Thoracic aorta (tissue), 2 donors: ENCODE measurements around the gene GSN. TPM values are rescaled to one million over a fixed set of nuclear protein-coding genes. Genes with fewer than 3 reads are reported as not detected.

ENCODE experiments used
- ATAC-seq: fragments of 150-250 bp; one replicate; pipeline ENCODE4 v1.8.0; 2017; ENCODE audit warnings: low read depth; ENCODE audit not compliant: insufficient number of reproducible peaks, low FRiP score
- DNase-seq: peaks from one replicate; pipeline ENCODE4 v3.0.0-alpha.2; 2020; ENCODE audit warnings: low spot score
- H3K27ac ChIP-seq, 2 donors: fragments of 200-600 bp; sonication (generic); 1 replicate in 1 of 2; 2 replicates in 1 of 2; pipeline ENCODE4 v1.5.1; 2016; ENCODE audit warnings: mild to moderate bottlenecking in 2 of 2, moderate library complexity in 2 of 2
- H3K27me3 ChIP-seq: fragments of 200-600 bp; sonication (generic); replicated peaks from 2 replicates; pipeline ENCODE4 v1.6.0; 2016; ENCODE audit warnings: mild to moderate bottlenecking; ENCODE audit not compliant: insufficient read depth
- H3K36me3 ChIP-seq: fragments of 200-600 bp; sonication (generic); one replicate; pipeline ENCODE4 v1.5.1; 2016
- H3K4me1 ChIP-seq, 2 donors: fragments of 200-600 bp; sonication (generic); 1 replicate in 1 of 2; 2 replicates in 1 of 2; pipeline versions ENCODE4 v1.5.1 to v1.6.0; 2016; ENCODE audit warnings: low read depth in 2 of 2, mild to moderate bottlenecking in 1 of 2; ENCODE audit not compliant: control insufficient read depth in 1 of 2
- H3K4me3 ChIP-seq: fragments of 200-600 bp; sonication (generic); 2 replicates; pipeline ENCODE4 v1.5.1; 2016; ENCODE audit warnings: mild to moderate bottlenecking
- H3K9me3 ChIP-seq: fragments of 200-600 bp; sonication (generic); 2 replicates; pipeline ENCODE4 v1.5.1; 2016
- total RNA-seq, 2 donors: library from RNA; depleted of rRNA; stranded (reverse); fragments of >200 nt; gene quantifications; one replicate each; pipeline versions ENCODE4 v1.1.0 to v1.2.3, GENCODE V29; 2016
- TF ChIP-seq, protein P1 (sequence below): fragments of 200-600 bp; sonication (generic); IDR thresholded peaks from one replicate; pipeline ENCODE4 v1.5.1; 2019; ENCODE audit warnings: antibody characterized with exemption

The GSN gene
- total RNA-seq, 2 donors from 2014 or later = 3,187 to 4,234 TPM

DNA sequence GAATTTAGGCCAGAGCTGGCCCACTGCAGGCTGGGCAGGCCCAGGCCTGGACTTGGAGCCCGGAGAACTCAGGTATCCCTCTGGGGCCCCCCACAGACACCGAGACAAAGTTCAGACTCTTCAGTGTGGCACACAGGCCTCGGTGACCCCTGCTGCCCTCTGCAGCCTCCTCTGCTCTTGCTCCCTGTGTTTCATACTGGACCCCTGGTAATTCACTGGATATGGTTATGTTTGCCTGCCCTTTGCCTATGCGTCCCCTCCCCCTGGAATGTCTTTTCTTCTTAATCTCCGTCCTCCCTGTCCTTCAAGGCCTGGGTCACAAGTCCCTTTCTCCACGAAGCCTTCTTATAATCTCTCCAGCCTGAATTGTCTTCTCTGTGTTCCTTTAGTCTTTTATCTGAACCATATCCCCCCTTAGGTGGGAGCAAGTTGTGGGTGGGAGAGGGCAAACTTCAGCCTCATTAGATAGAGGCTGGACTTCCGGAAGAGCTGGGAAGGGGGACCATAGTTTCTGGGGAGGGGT, 30.1 kb downstream of the GSN start:
- H3K9me3 ChIP-seq = no peaks in the 10 kb centered on the region
- no peak for ATAC-seq
- no peak for DNase-seq
- TF ChIP-seq, protein P1, sequence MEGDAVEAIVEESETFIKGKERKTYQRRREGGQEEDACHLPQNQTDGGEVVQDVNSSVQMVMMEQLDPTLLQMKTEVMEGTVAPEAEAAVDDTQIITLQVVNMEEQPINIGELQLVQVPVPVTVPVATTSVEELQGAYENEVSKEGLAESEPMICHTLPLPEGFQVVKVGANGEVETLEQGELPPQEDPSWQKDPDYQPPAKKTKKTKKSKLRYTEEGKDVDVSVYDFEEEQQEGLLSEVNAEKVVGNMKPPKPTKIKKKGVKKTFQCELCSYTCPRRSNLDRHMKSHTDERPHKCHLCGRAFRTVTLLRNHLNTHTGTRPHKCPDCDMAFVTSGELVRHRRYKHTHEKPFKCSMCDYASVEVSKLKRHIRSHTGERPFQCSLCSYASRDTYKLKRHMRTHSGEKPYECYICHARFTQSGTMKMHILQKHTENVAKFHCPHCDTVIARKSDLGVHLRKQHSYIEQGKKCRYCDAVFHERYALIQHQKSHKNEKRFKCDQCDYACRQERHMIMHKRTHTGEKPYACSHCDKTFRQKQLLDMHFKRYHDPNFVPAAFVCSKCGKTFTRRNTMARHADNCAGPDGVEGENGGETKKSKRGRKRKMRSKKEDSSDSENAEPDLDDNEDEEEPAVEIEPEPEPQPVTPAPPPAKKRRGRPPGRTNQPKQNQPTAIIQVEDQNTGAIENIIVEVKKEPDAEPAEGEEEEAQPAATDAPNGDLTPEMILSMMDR = no peak
- peak overlapping the region; percentile 88 to 91 for H3K27ac ChIP-seq
- peaks cover 9% of the 10 kb centered on the region for H3K36me3 ChIP-seq
- H3K4me1 ChIP-seq = peaks cover 80 to 93% of the 10 kb centered on the region in 2 donors
- peak overlapping the region; percentile 74 for H3K4me3 ChIP-seq
- no peaks in the 10 kb centered on the region for H3K27me3 ChIP-seq

DNA sequence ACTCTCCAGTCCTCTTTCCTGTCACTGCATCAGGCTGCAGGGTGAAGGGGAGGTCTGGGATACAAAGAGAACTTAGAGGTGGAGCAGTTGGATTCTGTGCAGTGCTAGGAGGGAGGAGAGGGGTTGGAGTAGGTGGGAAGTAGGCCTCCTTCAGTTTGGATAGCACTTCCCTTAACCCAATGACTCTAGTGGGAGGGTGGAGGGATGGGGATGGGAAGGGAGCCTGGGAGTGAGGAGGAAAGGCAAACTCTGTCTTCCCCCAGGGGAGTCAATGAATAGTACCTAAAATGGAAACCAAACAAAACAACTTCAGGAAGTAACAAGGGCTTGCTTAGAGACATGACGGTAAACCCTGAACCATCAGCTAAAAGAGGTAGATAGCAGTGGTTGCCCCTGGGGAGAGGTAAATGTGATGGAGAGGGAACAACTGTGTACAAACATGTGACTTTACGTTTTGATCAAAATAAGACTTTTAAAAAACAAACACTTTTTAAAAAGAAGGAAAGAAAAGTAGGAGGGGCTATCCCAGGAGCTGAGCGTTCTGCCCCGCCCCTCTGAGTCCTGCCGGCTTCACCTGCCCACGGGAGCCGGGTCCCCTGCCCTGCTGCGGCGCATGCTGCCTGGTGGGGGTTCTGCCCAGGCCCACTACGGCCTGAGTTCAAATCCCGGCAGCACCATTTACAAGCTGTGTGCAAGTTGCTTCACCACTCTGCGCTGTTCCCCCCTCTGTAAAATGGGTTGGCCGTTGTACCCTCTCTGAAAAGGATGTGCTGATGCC, 30.9 kb downstream of the GSN start:
- H3K4me1 ChIP-seq = peaks cover 80 to 93% of the 10 kb centered on the region in 2 donors

DNA sequence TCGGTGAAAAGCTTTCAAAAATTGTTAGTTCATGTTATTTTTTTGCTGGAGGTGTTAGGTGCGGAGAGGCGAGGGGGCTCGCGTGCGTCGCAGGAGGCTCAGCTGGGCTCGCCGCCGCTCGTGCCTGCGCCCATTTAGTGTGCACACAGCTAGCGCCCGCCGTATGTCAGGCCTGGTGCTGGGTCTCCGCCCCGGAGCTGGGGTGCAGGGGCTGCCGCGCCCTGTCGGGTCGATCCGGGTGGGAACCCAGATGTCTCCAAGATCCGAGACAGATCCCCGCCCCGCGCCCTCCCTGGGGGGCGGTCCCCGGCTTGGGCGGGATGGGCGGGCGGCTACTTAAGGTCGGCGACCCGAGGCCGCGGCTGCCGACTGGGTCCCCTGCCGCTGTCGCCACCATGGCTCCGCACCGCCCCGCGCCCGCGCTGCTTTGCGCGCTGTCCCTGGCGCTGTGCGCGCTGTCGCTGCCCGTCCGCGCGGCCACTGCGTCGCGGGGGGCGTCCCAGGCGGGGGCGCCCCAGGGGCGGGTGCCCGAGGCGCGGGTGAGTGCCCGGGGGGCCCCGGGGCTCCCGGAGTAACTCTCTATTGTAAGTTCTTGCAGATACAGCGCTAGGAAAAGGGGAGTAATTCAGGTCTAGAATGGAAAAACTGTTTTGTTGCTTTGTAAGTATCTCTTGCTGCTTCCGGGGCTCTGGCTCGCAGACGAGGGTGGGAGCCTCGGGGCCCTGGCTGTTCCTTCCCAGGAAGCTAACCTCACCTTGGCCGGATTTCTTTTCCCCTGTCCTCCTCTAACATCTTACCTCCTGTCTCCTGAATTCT, 31.7 kb downstream of the GSN start:
- ATAC-seq (no peak), DNase-seq (no peak)
- Histone ChIP-seq H3K27ac (peak overlapping the region; percentile 88 to 91), H3K4me1 (peaks cover 80 to 93% of the 10 kb centered on the region in 2 donors), H3K36me3 (peaks cover 24% of the 10 kb centered on the region), H3K4me3 (peak overlapping the region; percentile 74), H3K27me3 (no peaks in the 10 kb centered on the region), H3K9me3 (no peaks in the 10 kb centered on the region)
- TF ChIP-seq, protein P1 = no peak

More for the DNA sequence above, 30.9 kb downstream of the GSN start:
- TF ChIP-seq, protein P1 = no peak
- no peak for DNase-seq
- Histone ChIP-seq H3K27ac (peak overlapping the region; percentile 88 to 91), H3K27me3 (no peaks in the 10 kb centered on the region), H3K9me3 (no peaks in the 10 kb centered on the region), H3K4me3 (peak overlapping the region; percentile 74), H3K36me3 (peaks cover 17% of the 10 kb centered on the region)
- ATAC-seq = peak; percentile 32

DNA sequence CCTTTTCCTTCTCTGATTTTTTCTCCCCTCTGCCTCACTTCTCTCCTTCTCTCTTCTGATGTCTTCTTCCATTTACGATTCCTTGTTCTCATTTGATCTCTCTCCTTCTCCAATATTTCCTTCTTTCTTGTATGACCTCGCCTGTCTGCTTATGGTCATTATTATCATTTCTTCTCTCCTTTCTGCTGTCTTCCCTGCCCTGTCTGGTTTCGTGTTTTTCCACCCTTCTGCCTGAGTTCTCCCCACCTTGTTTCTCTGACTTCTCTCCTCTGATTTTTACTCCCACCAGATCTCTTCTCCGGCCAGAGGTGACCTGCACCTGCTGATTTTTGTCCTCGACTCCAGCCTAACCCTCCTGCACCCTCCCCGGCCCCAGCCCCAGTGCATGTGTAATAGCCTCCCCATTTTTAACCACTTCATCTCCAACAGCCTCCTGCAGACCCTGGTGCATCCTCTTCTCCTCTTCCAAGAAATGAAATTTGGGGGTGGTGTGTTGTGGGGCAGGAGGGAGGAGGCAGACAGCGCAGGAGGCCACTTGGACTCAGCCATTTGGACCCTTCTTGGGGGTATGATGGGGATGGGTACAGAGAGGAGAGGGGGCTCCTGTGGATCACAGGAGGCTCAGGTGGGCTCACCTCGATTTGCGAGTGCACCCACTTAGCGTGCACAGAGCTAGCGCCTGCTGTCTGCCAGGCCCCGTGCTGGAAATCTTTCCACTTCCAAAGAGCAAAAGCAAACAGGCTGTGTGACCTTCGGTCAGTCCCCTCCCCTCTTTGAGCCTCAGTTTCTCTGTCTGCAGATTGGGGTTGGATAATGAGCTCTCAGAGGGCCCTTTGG, 32.5 kb downstream of the GSN start:
- peak overlapping the region; percentile 74 for H3K4me3 ChIP-seq
- H3K4me1 ChIP-seq = peaks cover 79 to 93% of the 10 kb centered on the region in 2 donors
- H3K27ac ChIP-seq = peak overlapping the region; percentile 88 to 91
- H3K27me3 ChIP-seq = no peaks in the 10 kb centered on the region
- H3K36me3 ChIP-seq = peaks cover 31% of the 10 kb centered on the region
- H3K9me3 ChIP-seq = no peaks in the 10 kb centered on the region
- no peak for ATAC-seq
- TF ChIP-seq, protein P1 = no peak
- no peak for DNase-seq
